ENCODE results near the gene ELANE.

DNA sequence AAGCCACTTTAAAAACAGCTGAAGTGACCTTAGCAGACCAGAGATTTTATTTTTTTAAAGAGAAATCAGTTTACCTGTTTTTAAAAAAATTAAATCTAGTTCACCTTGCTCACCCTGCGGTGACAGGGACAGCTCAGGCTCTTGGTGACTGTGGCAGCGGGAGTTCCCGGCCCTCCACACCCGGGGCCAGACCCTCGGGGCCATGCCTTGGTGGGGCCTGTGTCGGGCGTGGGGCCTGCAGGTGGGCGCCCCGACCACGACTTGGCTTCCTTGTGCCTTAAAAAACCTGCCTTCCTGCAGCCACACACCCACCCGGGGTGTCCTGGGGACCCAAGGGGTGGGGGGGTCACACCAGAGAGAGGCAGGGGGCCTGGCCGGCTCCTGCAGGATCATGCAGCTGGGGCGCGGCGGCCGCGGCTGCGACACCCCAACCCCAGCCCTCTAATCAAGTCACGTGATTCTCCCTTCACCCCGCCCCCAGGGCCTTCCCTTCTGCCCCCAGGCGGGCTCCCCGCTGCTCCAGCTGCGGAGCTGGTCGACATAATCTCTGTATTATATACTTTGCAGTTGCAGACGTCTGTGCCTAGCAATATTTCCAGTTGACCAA lies 41.1 kb upstream of the ELANE start:
- no peak for TF ChIP-seq ZNF23 (CRISPR knock-in tag; IDR thresholded peaks at IDR 0.05)
- TF ChIP-seq CBFA2T3 (IDR thresholded peaks at IDR 0.05): no peak
- TF ChIP-seq SIX5 (IDR thresholded peaks at IDR 0.05; ENCODE audit: borderline replicate concordance in 1 of 2, insufficient read depth in 1 of 2, low read depth in 1 of 2, low read length in 2 of 2): no peak
- TF ChIP-seq, protein P1, sequence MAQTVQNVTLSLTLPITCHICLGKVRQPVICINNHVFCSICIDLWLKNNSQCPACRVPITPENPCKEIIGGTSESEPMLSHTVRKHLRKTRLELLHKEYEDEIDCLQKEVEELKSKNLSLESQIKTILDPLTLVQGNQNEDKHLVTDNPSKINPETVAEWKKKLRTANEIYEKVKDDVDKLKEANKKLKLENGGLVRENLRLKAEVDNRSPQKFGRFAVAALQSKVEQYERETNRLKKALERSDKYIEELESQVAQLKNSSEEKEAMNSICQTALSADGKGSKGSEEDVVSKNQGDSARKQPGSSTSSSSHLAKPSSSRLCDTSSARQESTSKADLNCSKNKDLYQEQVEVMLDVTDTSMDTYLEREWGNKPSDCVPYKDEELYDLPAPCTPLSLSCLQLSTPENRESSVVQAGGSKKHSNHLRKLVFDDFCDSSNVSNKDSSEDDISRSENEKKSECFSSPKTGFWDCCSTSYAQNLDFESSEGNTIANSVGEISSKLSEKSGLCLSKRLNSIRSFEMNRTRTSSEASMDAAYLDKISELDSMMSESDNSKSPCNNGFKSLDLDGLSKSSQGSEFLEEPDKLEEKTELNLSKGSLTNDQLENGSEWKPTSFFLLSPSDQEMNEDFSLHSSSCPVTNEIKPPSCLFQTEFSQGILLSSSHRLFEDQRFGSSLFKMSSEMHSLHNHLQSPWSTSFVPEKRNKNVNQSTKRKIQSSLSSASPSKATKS (CRISPR knock-in tag; IDR thresholded peaks at IDR 0.05): no peak
- TF ChIP-seq, protein P2, sequence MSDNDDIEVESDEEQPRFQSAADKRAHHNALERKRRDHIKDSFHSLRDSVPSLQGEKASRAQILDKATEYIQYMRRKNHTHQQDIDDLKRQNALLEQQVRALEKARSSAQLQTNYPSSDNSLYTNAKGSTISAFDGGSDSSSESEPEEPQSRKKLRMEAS (CRISPR knock-in tag; IDR thresholded peaks at IDR 0.05): no peak
- TF ChIP-seq, protein P3, sequence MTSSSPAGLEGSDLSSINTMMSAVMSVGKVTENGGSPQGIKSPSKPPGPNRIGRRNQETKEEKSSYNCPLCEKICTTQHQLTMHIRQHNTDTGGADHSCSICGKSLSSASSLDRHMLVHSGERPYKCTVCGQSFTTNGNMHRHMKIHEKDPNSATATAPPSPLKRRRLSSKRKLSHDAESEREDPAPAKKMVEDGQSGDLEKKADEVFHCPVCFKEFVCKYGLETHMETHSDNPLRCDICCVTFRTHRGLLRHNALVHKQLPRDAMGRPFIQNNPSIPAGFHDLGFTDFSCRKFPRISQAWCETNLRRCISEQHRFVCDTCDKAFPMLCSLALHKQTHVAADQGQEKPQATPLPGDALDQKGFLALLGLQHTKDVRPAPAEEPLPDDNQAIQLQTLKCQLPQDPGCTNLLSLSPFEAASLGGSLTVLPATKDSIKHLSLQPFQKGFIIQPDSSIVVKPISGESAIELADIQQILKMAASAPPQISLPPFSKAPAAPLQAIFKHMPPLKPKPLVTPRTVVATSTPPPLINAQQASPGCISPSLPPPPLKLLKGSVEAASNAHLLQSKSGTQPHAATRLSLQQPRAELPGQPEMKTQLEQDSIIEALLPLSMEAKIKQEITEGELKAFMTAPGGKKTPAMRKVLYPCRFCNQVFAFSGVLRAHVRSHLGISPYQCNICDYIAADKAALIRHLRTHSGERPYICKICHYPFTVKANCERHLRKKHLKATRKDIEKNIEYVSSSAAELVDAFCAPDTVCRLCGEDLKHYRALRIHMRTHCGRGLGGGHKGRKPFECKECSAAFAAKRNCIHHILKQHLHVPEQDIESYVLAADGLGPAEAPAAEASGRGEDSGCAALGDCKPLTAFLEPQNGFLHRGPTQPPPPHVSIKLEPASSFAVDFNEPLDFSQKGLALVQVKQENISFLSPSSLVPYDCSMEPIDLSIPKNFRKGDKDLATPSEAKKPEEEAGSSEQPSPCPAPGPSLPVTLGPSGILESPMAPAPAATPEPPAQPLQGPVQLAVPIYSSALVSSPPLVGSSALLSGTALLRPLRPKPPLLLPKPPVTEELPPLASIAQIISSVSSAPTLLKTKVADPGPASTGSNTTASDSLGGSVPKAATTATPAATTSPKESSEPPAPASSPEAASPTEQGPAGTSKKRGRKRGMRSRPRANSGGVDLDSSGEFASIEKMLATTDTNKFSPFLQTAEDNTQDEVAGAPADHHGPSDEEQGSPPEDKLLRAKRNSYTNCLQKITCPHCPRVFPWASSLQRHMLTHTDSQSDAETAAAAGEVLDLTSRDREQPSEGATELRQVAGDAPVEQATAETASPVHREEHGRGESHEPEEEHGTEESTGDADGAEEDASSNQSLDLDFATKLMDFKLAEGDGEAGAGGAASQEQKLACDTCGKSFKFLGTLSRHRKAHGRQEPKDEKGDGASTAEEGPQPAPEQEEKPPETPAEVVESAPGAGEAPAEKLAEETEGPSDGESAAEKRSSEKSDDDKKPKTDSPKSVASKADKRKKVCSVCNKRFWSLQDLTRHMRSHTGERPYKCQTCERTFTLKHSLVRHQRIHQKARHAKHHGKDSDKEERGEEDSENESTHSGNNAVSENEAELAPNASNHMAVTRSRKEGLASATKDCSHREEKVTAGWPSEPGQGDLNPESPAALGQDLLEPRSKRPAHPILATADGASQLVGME (CRISPR knock-in tag; IDR thresholded peaks at IDR 0.05): no peak
- TF ChIP-seq, protein P4, sequence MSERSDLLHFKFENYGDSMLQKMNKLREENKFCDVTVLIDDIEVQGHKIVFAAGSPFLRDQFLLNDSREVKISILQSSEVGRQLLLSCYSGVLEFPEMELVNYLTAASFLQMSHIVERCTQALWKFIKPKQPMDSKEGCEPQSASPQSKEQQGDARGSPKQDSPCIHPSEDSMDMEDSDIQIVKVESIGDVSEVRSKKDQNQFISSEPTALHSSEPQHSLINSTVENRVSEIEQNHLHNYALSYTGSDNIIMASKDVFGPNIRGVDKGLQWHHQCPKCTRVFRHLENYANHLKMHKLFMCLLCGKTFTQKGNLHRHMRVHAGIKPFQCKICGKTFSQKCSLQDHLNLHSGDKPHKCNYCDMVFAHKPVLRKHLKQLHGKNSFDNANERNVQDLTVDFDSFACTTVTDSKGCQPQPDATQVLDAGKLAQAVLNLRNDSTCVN (CRISPR knock-in tag; IDR thresholded peaks at IDR 0.05): no peak
- TF ChIP-seq, protein P5, sequence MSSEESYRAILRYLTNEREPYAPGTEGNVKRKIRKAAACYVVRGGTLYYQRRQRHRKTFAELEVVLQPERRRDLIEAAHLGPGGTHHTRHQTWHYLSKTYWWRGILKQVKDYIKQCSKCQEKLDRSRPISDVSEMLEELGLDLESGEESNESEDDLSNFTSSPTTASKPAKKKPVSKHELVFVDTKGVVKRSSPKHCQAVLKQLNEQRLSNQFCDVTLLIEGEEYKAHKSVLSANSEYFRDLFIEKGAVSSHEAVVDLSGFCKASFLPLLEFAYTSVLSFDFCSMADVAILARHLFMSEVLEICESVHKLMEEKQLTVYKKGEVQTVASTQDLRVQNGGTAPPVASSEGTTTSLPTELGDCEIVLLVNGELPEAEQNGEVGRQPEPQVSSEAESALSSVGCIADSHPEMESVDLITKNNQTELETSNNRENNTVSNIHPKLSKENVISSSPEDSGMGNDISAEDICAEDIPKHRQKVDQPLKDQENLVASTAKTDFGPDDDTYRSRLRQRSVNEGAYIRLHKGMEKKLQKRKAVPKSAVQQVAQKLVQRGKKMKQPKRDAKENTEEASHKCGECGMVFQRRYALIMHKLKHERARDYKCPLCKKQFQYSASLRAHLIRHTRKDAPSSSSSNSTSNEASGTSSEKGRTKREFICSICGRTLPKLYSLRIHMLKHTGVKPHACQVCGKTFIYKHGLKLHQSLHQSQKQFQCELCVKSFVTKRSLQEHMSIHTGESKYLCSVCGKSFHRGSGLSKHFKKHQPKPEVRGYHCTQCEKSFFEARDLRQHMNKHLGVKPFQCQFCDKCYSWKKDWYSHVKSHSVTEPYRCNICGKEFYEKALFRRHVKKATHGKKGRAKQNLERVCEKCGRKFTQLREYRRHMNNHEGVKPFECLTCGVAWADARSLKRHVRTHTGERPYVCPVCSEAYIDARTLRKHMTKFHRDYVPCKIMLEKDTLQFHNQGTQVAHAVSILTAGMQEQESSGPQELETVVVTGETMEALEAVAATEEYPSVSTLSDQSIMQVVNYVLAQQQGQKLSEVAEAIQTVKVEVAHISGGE (CRISPR knock-in tag; IDR thresholded peaks at IDR 0.05): no peak
- peak; percentile 65 for TF ChIP-seq POLR2G (IDR thresholded peaks at IDR 0.05; ENCODE audit: low read depth, low read length)
- TF ChIP-seq, protein P6, sequence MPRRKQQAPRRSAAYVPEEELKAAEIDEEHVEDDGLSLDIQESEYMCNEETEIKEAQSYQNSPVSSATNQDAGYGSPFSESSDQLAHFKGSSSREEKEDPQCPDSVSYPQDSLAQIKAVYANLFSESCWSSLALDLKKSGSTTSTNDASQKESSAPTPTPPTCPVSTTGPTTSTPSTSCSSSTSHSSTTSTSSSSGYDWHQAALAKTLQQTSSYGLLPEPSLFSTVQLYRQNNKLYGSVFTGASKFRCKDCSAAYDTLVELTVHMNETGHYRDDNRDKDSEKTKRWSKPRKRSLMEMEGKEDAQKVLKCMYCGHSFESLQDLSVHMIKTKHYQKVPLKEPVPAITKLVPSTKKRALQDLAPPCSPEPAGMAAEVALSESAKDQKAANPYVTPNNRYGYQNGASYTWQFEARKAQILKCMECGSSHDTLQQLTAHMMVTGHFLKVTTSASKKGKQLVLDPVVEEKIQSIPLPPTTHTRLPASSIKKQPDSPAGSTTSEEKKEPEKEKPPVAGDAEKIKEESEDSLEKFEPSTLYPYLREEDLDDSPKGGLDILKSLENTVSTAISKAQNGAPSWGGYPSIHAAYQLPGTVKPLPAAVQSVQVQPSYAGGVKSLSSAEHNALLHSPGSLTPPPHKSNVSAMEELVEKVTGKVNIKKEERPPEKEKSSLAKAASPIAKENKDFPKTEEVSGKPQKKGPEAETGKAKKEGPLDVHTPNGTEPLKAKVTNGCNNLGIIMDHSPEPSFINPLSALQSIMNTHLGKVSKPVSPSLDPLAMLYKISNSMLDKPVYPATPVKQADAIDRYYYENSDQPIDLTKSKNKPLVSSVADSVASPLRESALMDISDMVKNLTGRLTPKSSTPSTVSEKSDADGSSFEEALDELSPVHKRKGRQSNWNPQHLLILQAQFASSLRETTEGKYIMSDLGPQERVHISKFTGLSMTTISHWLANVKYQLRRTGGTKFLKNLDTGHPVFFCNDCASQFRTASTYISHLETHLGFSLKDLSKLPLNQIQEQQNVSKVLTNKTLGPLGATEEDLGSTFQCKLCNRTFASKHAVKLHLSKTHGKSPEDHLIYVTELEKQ (CRISPR knock-in tag; IDR thresholded peaks at IDR 0.05): no peak
- no peak for TF ChIP-seq SRF (CRISPR knock-in tag; IDR thresholded peaks at IDR 0.05)
- TF ChIP-seq, protein P7, sequence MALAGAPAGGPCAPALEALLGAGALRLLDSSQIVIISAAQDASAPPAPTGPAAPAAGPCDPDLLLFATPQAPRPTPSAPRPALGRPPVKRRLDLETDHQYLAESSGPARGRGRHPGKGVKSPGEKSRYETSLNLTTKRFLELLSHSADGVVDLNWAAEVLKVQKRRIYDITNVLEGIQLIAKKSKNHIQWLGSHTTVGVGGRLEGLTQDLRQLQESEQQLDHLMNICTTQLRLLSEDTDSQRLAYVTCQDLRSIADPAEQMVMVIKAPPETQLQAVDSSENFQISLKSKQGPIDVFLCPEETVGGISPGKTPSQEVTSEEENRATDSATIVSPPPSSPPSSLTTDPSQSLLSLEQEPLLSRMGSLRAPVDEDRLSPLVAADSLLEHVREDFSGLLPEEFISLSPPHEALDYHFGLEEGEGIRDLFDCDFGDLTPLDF (CRISPR knock-in tag; IDR thresholded peaks at IDR 0.05): no peak
- TF ChIP-seq ELF1 (tag; IDR thresholded peaks at IDR 0.05): no peak
